H1 (cell line): ENCODE measurements around the gene NUP85. TPM values are rescaled to one million over a fixed set of nuclear protein-coding genes. Genes with fewer than 3 reads are reported as not detected.
"Not testable (repeated sequence)": the region's sequence is repeated elsewhere in the genome, so short reads cannot be mapped to it uniquely, and the experiment has no call there.

Experiments used
- CTCF ChIA-PET: fragments of 300-600 bp; sonication (Branson Sonifier 250); formaldehyde crosslinking; loops from one replicate; lab custom pipeline; 2021; ENCODE audit not compliant: partially characterized antibody; lab: Charles Lee
- POLR2A ChIA-PET: fragments of 300-600 bp; sonication (Branson Sonifier 250); formaldehyde crosslinking; loops from one replicate; lab custom pipeline; 2021; ENCODE audit warnings: inconsistent platforms; ENCODE audit not compliant: partially characterized antibody; lab: Charles Lee
- DNase-seq, 2 experiments: peaks; one replicate each; pipeline versions ENCODE4 v3.0.0 to v3.0.0-alpha.2; 2010 to 2022; ENCODE audit warnings: low spot score in 2 of 2, low read depth in 1 of 2, mixed read lengths in 1 of 2
- FAIRE-seq: peaks from 2 replicates; lab custom pipeline; 2011; peaks lifted over from hg19 to GRCh38; lab: Jason Lieb, UNC
- H2AFZ ChIP-seq: 2 replicates; pipeline ENCODE4 v1.8.1; 2012; ENCODE audit warnings: low read length, inconsistent platforms
- H2AK5ac ChIP-seq: 2 replicates; pipeline ENCODE4 v1.6.1; 2013; ENCODE audit warnings: low read depth, low read length
- H2BK120ac ChIP-seq: replicated peaks from 2 replicates; pipeline ENCODE3; 2013; ENCODE audit warnings: low read depth, low read length, inconsistent platforms
- H2BK12ac ChIP-seq: 2 replicates; pipeline ENCODE4 v1.6.1; 2013; ENCODE audit warnings: low read depth, low read length
- H2BK15ac ChIP-seq: 2 replicates; pipeline ENCODE4 v1.6.1; 2013; ENCODE audit warnings: low read length
- H2BK20ac ChIP-seq: 2 replicates; pipeline ENCODE4 v1.6.1; 2013; ENCODE audit warnings: low read length
- H2BK5ac ChIP-seq: 2 replicates; pipeline ENCODE4 v1.6.1; 2013; ENCODE audit warnings: low read depth, low read length
- H3K14ac ChIP-seq: 2 replicates; pipeline ENCODE4 v1.6.1; 2013; ENCODE audit warnings: inconsistent platforms; ENCODE audit not compliant: insufficient read length
- H3K18ac ChIP-seq: 2 replicates; pipeline ENCODE4 v1.6.1; 2013; ENCODE audit warnings: low read length; ENCODE audit errors: extremely low read depth
- H3K23ac ChIP-seq: 2 replicates; pipeline ENCODE4 v1.6.1; 2013; ENCODE audit warnings: inconsistent platforms; ENCODE audit not compliant: insufficient read length
- H3K23me2 ChIP-seq: 2 replicates; pipeline ENCODE4 v1.6.1; 2013; ENCODE audit warnings: low read depth, low read length
- H3K27ac ChIP-seq: 2 replicates; pipeline ENCODE4 v1.6.1; 2011; ENCODE audit warnings: low read depth, low read length, inconsistent platforms
- H3K27me3 ChIP-seq, 4 experiments: replicated peaks in 1 of 4; 1 replicate in 1 of 4; 2 replicates in 3 of 4; pipeline versions ENCODE4 v1.6.1 to v1.8.1; 2011 to 2013; ENCODE audit warnings: low read length in 3 of 4, mild to moderate bottlenecking in 3 of 4, inconsistent platforms in 2 of 4, mixed read lengths in 2 of 4, moderate library complexity in 1 of 4; ENCODE audit not compliant: control insufficient read depth in 3 of 4, insufficient read depth in 3 of 4; ENCODE audit errors: extremely low read depth in 1 of 4
- H3K36me3 ChIP-seq, 4 experiments: 2 replicates each; pipeline versions ENCODE4 v1.6.1 to v1.8.1; 2011 to 2013; ENCODE audit warnings: mild to moderate bottlenecking in 4 of 4, low read length in 3 of 4, moderate library complexity in 2 of 4, control low read depth in 1 of 4, inconsistent platforms in 1 of 4; ENCODE audit not compliant: insufficient read depth in 4 of 4, control insufficient read depth in 2 of 4
- H3K4ac ChIP-seq: replicated peaks from 2 replicates; pipeline ENCODE3; 2013; ENCODE audit warnings: low read length, low read depth, mixed read lengths, inconsistent platforms; ENCODE audit not compliant: insufficient read length
- H3K4me1 ChIP-seq, 4 experiments: replicated peaks in 1 of 4; 1 replicate in 1 of 4; 2 replicates in 3 of 4; pipeline versions ENCODE4 v1.6.1 to v1.8.1; 2011 to 2013; ENCODE audit warnings: low read length in 3 of 4, inconsistent platforms in 2 of 4, mixed read lengths in 1 of 4; ENCODE audit not compliant: insufficient read depth in 4 of 4, control insufficient read depth in 3 of 4
- H3K4me2 ChIP-seq, 2 experiments: 2 replicates each; pipeline versions ENCODE4 v1.6.1 to v1.8.1; 2011 to 2013; ENCODE audit warnings: low read depth in 2 of 2, low read length in 2 of 2, control low read depth in 1 of 2, inconsistent platforms in 1 of 2, mild to moderate bottlenecking in 1 of 2; ENCODE audit not compliant: insufficient read depth in 1 of 2
- H3K4me3 ChIP-seq, 4 experiments: fragments of 200-600, 300-600 bp in 1 of 4; sonication (generic), shearing (Covaris generic), sonication (Bioruptor Twin) in 1 of 4; 2 replicates each; pipeline versions ENCODE4 v1.5.1 to v1.8.1; 2011 to 2016; ENCODE audit warnings: low read length in 4 of 4, low read depth in 3 of 4, control low read depth in 2 of 4, inconsistent platforms in 2 of 4, mild to moderate bottlenecking in 2 of 4, mixed read lengths in 1 of 4, moderate library complexity in 1 of 4; ENCODE audit not compliant: insufficient read depth in 2 of 4; ENCODE audit errors: extremely low read depth in 1 of 4
- H3K56ac ChIP-seq: replicated peaks from 2 replicates; pipeline ENCODE3; 2013; ENCODE audit warnings: low read depth, mild to moderate bottlenecking, mixed read lengths, low read length, inconsistent platforms; ENCODE audit not compliant: insufficient read length
- H3K79me1 ChIP-seq: 2 replicates; pipeline ENCODE4 v1.6.1; 2013; ENCODE audit warnings: low read depth, low read length, control low read depth
- H3K79me2 ChIP-seq, 2 experiments: 2 replicates each; pipeline versions ENCODE4 v1.6.1 to v1.8.1; 2012 to 2013; ENCODE audit warnings: low read length in 2 of 2, mild to moderate bottlenecking in 2 of 2, inconsistent platforms in 1 of 2; ENCODE audit not compliant: insufficient read depth in 2 of 2, control insufficient read depth in 1 of 2
- H3K9ac ChIP-seq, 4 experiments: replicated peaks in 1 of 4; 1 replicate in 1 of 4; 2 replicates in 3 of 4; pipeline versions ENCODE4 v1.6.1 to v1.8.1; 2011 to 2013; ENCODE audit warnings: low read depth in 3 of 4, low read length in 3 of 4, control low read depth in 2 of 4, mild to moderate bottlenecking in 2 of 4, moderate library complexity in 2 of 4, inconsistent platforms in 1 of 4; ENCODE audit errors: extremely low read depth in 1 of 4
- H3K9me3 ChIP-seq, 2 experiments: 2 replicates each; pipeline versions ENCODE4 v1.6.1 to v1.8.1; 2012 to 2013; ENCODE audit warnings: mild to moderate bottlenecking in 2 of 2, moderate library complexity in 2 of 2, control low read depth in 1 of 2, inconsistent platforms in 1 of 2, low read depth in 1 of 2, low read length in 1 of 2, mixed read lengths in 1 of 2; ENCODE audit not compliant: insufficient read depth in 2 of 2
- H4K20me1 ChIP-seq, 2 experiments: replicated peaks in 1 of 2; 2 replicates each; pipeline versions ENCODE3 to v1.8.1; 2011 to 2013; ENCODE audit warnings: inconsistent platforms in 2 of 2, low read length in 2 of 2, mild to moderate bottlenecking in 1 of 2; ENCODE audit not compliant: insufficient read depth in 2 of 2, control insufficient read depth in 1 of 2
- H4K5ac ChIP-seq: 2 replicates; pipeline ENCODE4 v1.6.1; 2013; ENCODE audit warnings: low read length, low read depth, mixed read lengths, inconsistent platforms; ENCODE audit not compliant: insufficient read length
- H4K8ac ChIP-seq: 2 replicates; pipeline ENCODE4 v1.8.0; 2013; ENCODE audit warnings: mild to moderate bottlenecking, moderate library complexity, low read length, inconsistent platforms; ENCODE audit not compliant: insufficient read depth; ENCODE audit errors: extremely low read depth
- H4K91ac ChIP-seq: replicated peaks from 2 replicates; pipeline ENCODE3; 2013; ENCODE audit warnings: low read length, mixed read lengths, inconsistent platforms; ENCODE audit not compliant: insufficient read length
- CHD1 ChIP-seq: IDR thresholded peaks from 2 replicates; pipeline ENCODE4 v1.6.1; 2012; ENCODE audit warnings: low read depth, low read length, improper control_type of control experiment
- CHD2 ChIP-seq: IDR thresholded peaks from 2 replicates; pipeline ENCODE4 v1.6.1; 2012; ENCODE audit warnings: low read length, improper control_type of control experiment
- HDAC2 ChIP-seq, 2 experiments: fragments of 300-600 bp in 1 of 2; sonication (generic) in 1 of 2; IDR thresholded peaks; 2 replicates each; pipeline ENCODE4 v1.6.1; 2011 to 2012; ENCODE audit warnings: low read depth in 2 of 2, low read length in 2 of 2, mild to moderate bottlenecking in 2 of 2, moderate library complexity in 2 of 2, borderline replicate concordance in 1 of 2, inconsistent platforms in 1 of 2
- KDM1A ChIP-seq: fragments of 200-600, 300-600 bp; sonication (generic); IDR thresholded peaks from 2 replicates; pipeline ENCODE4 v1.7.1; 2016; ENCODE audit warnings: mild to moderate bottlenecking, low read length, borderline replicate concordance
- KDM5A ChIP-seq: fragments of 200-600 bp; IDR thresholded peaks from 2 replicates; pipeline ENCODE4 v1.7.1; 2012; ENCODE audit warnings: mild to moderate bottlenecking, low read length, inconsistent platforms, mixed read lengths
- NANOG ChIP-seq: IDR thresholded peaks from 2 replicates; pipeline ENCODE4 v1.6.1; 2011; ENCODE audit warnings: low read length, low read depth, mild to moderate bottlenecking, inconsistent platforms; ENCODE audit not compliant: insufficient read depth, poor library complexity, severe bottlenecking
- PHF8 ChIP-seq: fragments of 200-600 bp; sonication (generic); conservative IDR thresholded peaks from 2 replicates; pipeline ENCODE4 v1.7.1; 2012; ENCODE audit warnings: low read depth, mild to moderate bottlenecking, inconsistent platforms, low read length, moderate library complexity
- POLR2AphosphoS5 ChIP-seq: IDR thresholded peaks from 2 replicates; pipeline ENCODE4 v1.6.1; 2011; ENCODE audit warnings: low read depth, low read length
- RNF2 ChIP-seq: fragments of 200-900, 300-1000 bp; sonication (generic); IDR thresholded peaks from 2 replicates; pipeline ENCODE4 v1.7.1; 2016; ENCODE audit warnings: borderline replicate concordance, low read depth, mild to moderate bottlenecking, antibody characterized with exemption, low read length; ENCODE audit not compliant: poor library complexity, severe bottlenecking; ENCODE audit errors: missing control alignments
- SUZ12 ChIP-seq: fragments of 200-600 bp; sonication (generic); IDR thresholded peaks from 2 replicates; pipeline ENCODE4 v1.6.1; 2012; ENCODE audit warnings: mild to moderate bottlenecking, inconsistent platforms, low read length, moderate library complexity, mixed read lengths
- TAF1 ChIP-seq: IDR thresholded peaks from 2 replicates; pipeline ENCODE4 v1.6.1; 2011; ENCODE audit warnings: mild to moderate bottlenecking, low read depth, low read length
- TBP ChIP-seq: IDR thresholded peaks from 2 replicates; pipeline ENCODE4 v1.6.1; 2011; ENCODE audit warnings: low read depth, low read length, improper control_type of control experiment
- YY1 ChIP-seq: IDR thresholded peaks from 2 replicates; pipeline ENCODE4 v1.6.1; 2011; ENCODE audit warnings: low read depth, mild to moderate bottlenecking, low read length
- WGBS, 2 experiments: shearing (Covaris generic) in 1 of 2; methylation state at CpG; one replicate each; pipeline versions ENCODE4 v1.1.6 to v1.1.7; 2013 to 2015; ENCODE audit warnings: low lambda C conversion rate in 2 of 2, mixed read lengths in 2 of 2, inconsistent platforms in 1 of 2, low coverage in 1 of 2, missing lambda C conversion rate in 1 of 2; ENCODE audit not compliant: insufficient replicate concordance in 2 of 2, insufficient coverage in 1 of 2, insufficient read length in 1 of 2; ENCODE audit errors: extremely low coverage in 1 of 2, missing lambda C conversion rate in 1 of 2; 5-methylcytosine and 5-hydroxymethylcytosine counted together
- polyA plus RNA-seq, 7 experiments: library from polyadenylated mRNA; depleted of rRNA in 3 of 7; stranded (reverse) in 5 of 7; unstranded in 2 of 7; fragments of >200 nt in 5 of 7; fragments of 200-250 nt in 2 of 7; gene quantifications; 1 replicate in 5 of 7; 2 replicates in 1 of 7; 4 replicates in 1 of 7; pipeline versions ENCODE4 v1.2.1 to v1.2.3, GENCODE V29; 2011 to 2013; ENCODE audit warnings: missing spikeins in 2 of 7, mixed read lengths in 2 of 7
- total RNA-seq: library from RNA; stranded (reverse); fragmentation: NEBNext Ultra II Directional; extraction: Animal tissue kit (Norgen Biotek cat#: 25700); gene quantifications from 2 replicates; pipeline ENCODE4 v1.2.1, GENCODE V29; 2021

Gene NUP85
- total and polyA plus RNA-seq, 2 of the 8 experiments (the other 6 are each of a cell fraction or from before 2014, with no cell fraction given), result 98.5 to 154 TPM

DNA sequence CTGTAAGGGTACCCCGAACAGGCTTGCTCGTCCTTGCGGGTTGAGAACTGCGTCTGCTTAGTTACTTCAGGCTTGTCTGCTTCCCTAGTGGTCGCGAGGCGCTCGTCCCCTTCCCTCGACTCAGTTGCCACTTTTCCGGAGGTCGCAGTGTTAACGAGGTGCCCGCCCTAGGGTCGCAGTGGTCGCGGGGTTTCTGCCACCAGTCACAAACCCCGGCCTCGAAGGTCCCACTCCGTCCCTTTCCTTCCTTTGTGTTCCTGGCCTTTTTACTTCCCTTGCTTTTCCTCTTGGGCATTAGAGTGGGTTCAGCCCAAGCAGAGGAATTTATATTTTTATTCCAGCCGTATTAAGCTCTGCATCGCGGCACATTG, 299 bp downstream of the NUP85 start (continued):
- TF ChIP-seq RNF2, result no peak
- TF ChIP-seq TAF1, result no peak
- no peak for TF ChIP-seq CHD1
- no peak for TF ChIP-seq KDM1A
- no peak for TF ChIP-seq CHD2
- no peak for TF ChIP-seq TBP
- TF ChIP-seq PHF8, result peak; percentile 55
- no peak for TF ChIP-seq SUZ12
- TF ChIP-seq YY1, result no peak
- TF ChIP-seq NANOG, result no peak
- TF ChIP-seq KDM5A, result no peak; the same call in 1 of the 2 replicates
- no peak; a peak in 2 of 4 replicates for TF ChIP-seq HDAC2 (IDR thresholded peaks at IDR 0.05; ENCODE audit: borderline replicate concordance in 1 of 2, low read depth in 2 of 2, low read length in 2 of 2)
- TF ChIP-seq POLR2AphosphoS5, result 0 out of 2 replicates have a peak, but pooled peaks have one; percentile 49

GRCh38 chr17:75207050-75207407, 1.6 kb downstream of the NUP85 start:
- not testable (repeated sequence) for H3K79me1 ChIP-seq, H4K8ac ChIP-seq, H2AK5ac ChIP-seq, H3K9ac ChIP-seq, FAIRE-seq, H3K18ac ChIP-seq, H3K9me3 ChIP-seq, H2BK15ac ChIP-seq, DNase-seq, H3K23ac ChIP-seq, H2BK12ac ChIP-seq, H3K4me2 ChIP-seq, H4K5ac ChIP-seq, H3K27ac ChIP-seq, H3K4me1 ChIP-seq, H4K91ac ChIP-seq, H3K56ac ChIP-seq, H4K20me1 ChIP-seq, H3K27me3 ChIP-seq, H3K4ac ChIP-seq, H2BK5ac ChIP-seq, H2AFZ ChIP-seq, H2BK20ac ChIP-seq, H3K14ac ChIP-seq, H3K23me2 ChIP-seq, H2BK120ac ChIP-seq
- ChIA-PET CTCF (interaction anchor here (0.6 to 4.0 kb wide), 9 partner anchors 13 to 205 kb away, joined by 3 to 30 read pairs (median 3); no protein-coding TSS in a partner anchor), POLR2A (interaction anchor here (0.6 to 4.2 kb wide), 12 partner anchors 9 to 455 kb away, joined by 3 to 29 read pairs (median 3); partner anchors contain the start of genes GGA3, JPT1, MRPL58 and MRPS7)
- peaks cover 7 to 24% (median 19%) of the 10 kb centered on the region in 4 experiments; a peak in 7 of 8 replicates for H3K36me3 ChIP-seq
- H3K79me2 ChIP-seq, result peaks cover 6 to 38% of the 10 kb centered on the region in 2 experiments
- H3K4me3 ChIP-seq, result peak overlapping the region in 3 of 4 experiments; percentile 10 to 92 (median 26); a peak in 3 of 8 replicates
- WGBS, 2 experiments, result 95% methylated on average over 8 of the region's 8 CpGs; no CpG with 5 or more reads in 1 of the 2 experiments
